Measurements from ENCODE around the gene TMF1.

Gene TMF1

DNA sequence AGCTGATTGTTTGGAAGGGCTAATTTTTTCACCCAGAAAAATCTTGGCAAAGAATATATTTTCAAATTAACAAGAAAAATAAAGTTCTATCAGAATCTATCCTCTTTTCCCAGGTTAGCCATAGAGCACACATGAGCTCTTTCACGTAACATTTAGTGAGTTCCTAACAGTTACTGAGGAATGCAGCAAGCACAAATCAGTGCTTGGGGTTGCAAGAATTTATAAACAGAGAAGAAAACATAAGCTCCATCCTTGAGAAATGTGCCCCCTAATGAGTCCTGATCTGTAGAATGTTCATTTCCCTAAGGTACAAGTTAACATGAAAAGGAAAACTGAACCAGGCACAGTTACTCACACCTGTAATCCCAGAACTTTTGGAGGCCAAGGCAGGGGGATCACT is 52.5 kb downstream of the TMF1 start:
- TF ChIP-seq, protein P1, sequence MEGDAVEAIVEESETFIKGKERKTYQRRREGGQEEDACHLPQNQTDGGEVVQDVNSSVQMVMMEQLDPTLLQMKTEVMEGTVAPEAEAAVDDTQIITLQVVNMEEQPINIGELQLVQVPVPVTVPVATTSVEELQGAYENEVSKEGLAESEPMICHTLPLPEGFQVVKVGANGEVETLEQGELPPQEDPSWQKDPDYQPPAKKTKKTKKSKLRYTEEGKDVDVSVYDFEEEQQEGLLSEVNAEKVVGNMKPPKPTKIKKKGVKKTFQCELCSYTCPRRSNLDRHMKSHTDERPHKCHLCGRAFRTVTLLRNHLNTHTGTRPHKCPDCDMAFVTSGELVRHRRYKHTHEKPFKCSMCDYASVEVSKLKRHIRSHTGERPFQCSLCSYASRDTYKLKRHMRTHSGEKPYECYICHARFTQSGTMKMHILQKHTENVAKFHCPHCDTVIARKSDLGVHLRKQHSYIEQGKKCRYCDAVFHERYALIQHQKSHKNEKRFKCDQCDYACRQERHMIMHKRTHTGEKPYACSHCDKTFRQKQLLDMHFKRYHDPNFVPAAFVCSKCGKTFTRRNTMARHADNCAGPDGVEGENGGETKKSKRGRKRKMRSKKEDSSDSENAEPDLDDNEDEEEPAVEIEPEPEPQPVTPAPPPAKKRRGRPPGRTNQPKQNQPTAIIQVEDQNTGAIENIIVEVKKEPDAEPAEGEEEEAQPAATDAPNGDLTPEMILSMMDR (IDR thresholded peaks at IDR 0.05; ENCODE audit: unreplicated experiment in 3 of 3), result no peak
- Mint-ChIP-seq H3K36me3 (ENCODE audit: low read depth) (peaks cover 36% of the 10 kb centered on the region), H3K27me3 (ENCODE audit: low read depth) (no peaks in the 10 kb centered on the region), H3K27ac (peak overlapping the region; percentile 39 to 71 (median 40)), H3K9me3 (no peaks in the 10 kb centered on the region), H3K4me1 (peaks cover 5% of the 10 kb centered on the region), H3K4me3 (no peak overlapping the region)

DNA sequence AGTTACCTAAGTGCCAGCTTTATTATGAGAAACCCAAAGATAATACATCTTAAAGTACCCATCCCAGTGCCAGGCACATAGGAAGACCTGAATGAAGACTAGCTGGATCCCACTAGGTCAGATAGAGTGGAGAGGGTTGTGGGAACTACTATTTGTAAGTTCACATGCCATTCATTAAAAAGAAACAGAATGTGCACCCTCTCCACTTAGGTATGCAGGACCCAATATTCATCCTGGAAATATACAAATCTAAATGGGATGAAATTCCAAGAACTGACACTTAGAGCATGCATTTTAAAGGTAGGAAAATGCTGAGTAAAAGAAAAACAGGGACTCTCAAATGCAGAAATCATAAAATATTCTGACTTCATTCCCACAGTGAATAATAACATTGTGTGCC is 53.0 kb downstream of the TMF1 start:
- TF ChIP-seq, protein P1 (IDR thresholded peaks at IDR 0.05; ENCODE audit: unreplicated experiment in 3 of 3), result no peak
- Mint-ChIP-seq H3K9me3 (no peaks in the 10 kb centered on the region), H3K27ac (peak overlapping the region in 1 of 3 experiments; percentile 39), H3K27me3 (ENCODE audit: low read depth) (no peaks in the 10 kb centered on the region), H3K4me1 (peaks cover 5% of the 10 kb centered on the region), H3K4me3 (no peak overlapping the region), H3K36me3 (ENCODE audit: low read depth) (peaks cover 36% of the 10 kb centered on the region)

DNA sequence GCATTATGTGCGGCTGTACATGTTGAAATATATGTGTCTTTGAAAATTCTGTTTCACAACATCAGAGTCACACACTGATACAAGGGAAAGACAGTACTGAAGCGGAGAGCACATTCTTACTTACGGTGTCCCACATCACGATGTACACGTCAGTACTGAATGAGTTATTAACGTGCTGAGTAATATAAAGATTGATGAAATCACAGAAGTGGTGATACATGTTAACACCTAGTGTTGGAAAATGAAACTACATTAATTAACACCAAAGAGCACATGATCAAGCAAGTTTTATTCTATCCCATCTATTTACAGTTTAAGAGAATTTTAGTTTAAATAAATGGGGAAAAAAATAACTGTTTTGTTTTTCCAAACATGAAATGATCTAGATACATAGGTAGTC is 54.2 kb downstream of the TMF1 start:
- TF ChIP-seq, protein P1 (IDR thresholded peaks at IDR 0.05; ENCODE audit: unreplicated experiment in 3 of 3), result no peak
- Mint-ChIP-seq H3K4me3 (no peak overlapping the region), H3K27me3 (ENCODE audit: low read depth) (no peaks in the 10 kb centered on the region), H3K4me1 (peaks cover 5% of the 10 kb centered on the region), H3K9me3 (peaks cover 5% of the 10 kb centered on the region), H3K36me3 (ENCODE audit: low read depth) (peaks cover 39% of the 10 kb centered on the region), H3K27ac (no peak overlapping the region)

DNA sequence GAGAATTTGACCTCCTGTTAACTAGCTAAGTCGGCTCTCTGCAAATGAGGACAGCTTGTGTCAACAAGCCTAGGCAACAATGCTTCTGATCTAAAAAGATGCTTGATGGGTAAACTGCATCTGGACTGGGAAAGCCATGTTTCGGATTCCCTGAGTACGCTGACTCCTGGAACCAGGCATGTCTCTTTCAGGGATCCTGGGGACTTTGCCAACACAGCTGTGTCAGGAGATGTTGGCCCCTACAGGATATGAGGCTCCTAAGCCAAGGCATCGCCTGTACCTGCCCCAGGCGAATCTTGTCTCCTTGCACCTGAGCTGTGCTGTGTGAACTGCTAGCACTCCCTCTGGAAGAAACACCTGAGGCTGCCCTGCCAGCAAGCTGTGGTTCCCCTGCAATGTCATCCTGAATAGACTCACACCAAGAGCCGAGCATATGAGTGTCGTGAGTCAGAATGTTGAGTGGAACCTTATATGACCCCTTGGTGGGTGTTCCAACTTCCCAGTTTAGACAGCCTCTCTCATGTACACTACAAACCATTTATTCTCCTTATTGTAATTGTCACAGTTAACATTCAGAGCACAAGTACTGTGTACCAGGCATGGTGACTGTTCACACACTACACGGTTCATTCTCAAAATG is 55.7 kb downstream of the TMF1 start:
- H3K27me3 Mint-ChIP-seq (ENCODE audit: low read depth), result no peaks in the 10 kb centered on the region
- H3K36me3 Mint-ChIP-seq (ENCODE audit: low read depth), result peaks cover 48% of the 10 kb centered on the region
- peaks cover 5% of the 10 kb centered on the region for H3K9me3 Mint-ChIP-seq
- H3K4me1 Mint-ChIP-seq, result peaks cover 5% of the 10 kb centered on the region
- no peak overlapping the region for H3K4me3 Mint-ChIP-seq
- TF ChIP-seq, protein P1 (IDR thresholded peaks at IDR 0.05; ENCODE audit: unreplicated experiment in 3 of 3), result no peak
- no peak overlapping the region for H3K27ac Mint-ChIP-seq

DNA sequence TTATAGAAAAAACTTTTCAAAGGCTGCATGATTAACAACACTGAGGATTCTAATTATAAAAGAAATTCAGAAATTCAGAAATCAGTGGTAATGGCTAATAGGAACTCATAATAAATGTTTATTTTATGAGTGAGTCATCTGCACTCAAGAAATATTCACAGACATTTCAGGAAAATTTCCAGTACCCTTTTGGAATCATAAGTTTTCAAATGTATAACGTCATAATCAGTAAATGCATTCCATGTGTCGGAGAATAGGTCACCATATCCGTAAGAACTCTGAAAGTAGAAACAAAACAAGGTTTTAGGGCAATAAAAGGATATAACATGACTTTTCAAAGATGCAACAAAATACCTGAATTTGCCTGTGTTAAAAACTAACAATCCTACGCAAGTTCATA is 63.4 kb downstream of the TMF1 start:
- H3K36me3 Mint-ChIP-seq (ENCODE audit: low read depth), result peaks cover 48% of the 10 kb centered on the region
- TF ChIP-seq, protein P1 (IDR thresholded peaks at IDR 0.05; ENCODE audit: unreplicated experiment in 3 of 3), result no peak
- no peak overlapping the region for H3K27ac Mint-ChIP-seq
- no peaks in the 10 kb centered on the region for H3K4me1 Mint-ChIP-seq
- H3K9me3 Mint-ChIP-seq, result peaks cover 5% of the 10 kb centered on the region
- H3K27me3 Mint-ChIP-seq (ENCODE audit: low read depth), result no peaks in the 10 kb centered on the region
- no peak overlapping the region for H3K4me3 Mint-ChIP-seq

DNA sequence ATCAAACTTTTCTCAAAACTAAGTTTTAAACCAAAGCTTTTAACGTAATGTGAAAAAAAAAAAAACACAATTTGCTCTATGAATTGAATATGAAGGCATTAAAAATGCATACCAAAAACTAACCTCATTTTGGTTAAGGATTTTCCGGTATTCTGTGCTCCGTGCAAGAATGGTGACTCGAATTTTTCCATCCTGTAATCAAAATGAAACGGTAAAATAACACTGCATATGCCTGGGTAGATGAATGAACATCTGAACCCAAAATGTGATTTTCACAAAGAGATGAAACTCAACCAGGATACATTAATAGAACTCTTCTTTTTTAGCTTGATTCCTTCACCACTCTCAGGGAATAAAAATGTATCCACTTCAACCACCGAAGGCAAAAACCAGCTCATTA is 64.8 kb downstream of the TMF1 start:
- H3K36me3 Mint-ChIP-seq (ENCODE audit: low read depth), result peaks cover 39% of the 10 kb centered on the region
- no peaks in the 10 kb centered on the region for H3K9me3 Mint-ChIP-seq
- H3K4me1 Mint-ChIP-seq, result no peaks in the 10 kb centered on the region
- H3K27me3 Mint-ChIP-seq (ENCODE audit: low read depth), result no peaks in the 10 kb centered on the region
- H3K4me3 Mint-ChIP-seq, result no peak overlapping the region
- no peak overlapping the region for H3K27ac Mint-ChIP-seq
- TF ChIP-seq, protein P1 (IDR thresholded peaks at IDR 0.05; ENCODE audit: unreplicated experiment in 3 of 3), result no peak
